ENCODE results near the gene FEV.

FEV gene

DNA sequence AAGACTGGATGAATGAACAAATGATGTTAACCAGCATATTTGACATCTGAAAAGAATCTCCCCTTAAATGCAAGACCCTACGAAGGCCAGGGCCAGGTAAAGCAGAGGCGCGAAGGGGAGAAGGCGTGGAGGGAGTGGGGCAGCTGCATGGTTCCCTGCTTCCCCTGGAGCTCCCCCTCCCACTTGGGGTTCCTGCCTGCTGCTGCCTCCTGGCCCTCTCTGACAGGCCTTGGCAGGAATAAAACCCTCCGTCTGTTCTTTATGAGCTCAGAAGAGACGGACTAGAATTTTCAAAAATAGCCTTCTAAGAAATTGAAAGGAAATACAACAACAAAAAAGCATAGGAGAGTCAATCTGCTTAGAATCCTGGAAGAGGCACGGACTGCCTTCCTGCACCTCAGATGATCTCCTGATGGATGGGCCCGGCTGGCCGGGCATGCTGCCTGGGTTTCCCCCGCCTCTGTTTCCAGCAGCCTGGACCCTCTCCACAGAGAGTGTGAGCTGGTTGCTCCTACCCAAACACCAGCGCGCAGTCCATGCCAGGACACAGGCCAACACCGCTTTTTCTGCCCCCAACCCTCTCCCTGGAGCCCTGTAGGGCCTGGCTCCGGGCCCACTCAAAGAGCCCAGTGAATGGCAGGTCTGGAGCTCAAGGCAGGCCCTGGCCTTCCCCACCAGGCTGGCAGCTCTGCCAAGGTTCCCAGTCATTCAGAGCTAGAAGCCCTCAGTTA lies 32.4 kb upstream of the FEV start:
- in situ Hi-C loops (cut with MboI; ENCODE audit: low sequenced_read_pairs): no loop called here

DNA sequence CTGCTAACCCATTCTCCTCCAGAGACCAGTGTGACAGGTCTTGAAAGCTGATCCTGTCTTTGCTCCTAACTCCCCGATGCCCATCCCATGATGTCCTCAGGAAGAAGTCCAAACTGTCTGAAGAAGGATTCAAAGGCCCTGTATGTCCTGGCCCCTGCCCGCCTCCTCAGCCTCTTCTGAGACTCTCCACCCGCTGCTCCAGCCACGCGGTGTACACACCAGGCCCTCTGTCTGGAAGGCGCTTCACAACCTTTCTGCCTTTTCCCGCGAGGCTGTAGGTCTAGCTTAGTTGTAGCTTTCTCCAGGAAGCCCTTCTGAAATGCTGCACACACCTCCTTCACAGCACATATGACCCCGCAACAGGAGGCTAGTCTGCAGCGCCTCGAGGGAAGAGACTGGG lies 31.7 kb upstream of the FEV start:
- in situ Hi-C loops (cut with MboI; ENCODE audit: low sequenced_read_pairs): no loop called here

GRCh38 chr2:219010873-219011272 lies 25.9 kb upstream of the FEV start:
- in situ Hi-C loops (cut with MboI; ENCODE audit: low sequenced_read_pairs): no loop called here

- in situ Hi-C loops (cut with MboI; ENCODE audit: low sequenced_read_pairs): no loop called here
Observed at GRCh38 chr2:219010162-219010756, 25.3 kb upstream of the FEV start.

DNA sequence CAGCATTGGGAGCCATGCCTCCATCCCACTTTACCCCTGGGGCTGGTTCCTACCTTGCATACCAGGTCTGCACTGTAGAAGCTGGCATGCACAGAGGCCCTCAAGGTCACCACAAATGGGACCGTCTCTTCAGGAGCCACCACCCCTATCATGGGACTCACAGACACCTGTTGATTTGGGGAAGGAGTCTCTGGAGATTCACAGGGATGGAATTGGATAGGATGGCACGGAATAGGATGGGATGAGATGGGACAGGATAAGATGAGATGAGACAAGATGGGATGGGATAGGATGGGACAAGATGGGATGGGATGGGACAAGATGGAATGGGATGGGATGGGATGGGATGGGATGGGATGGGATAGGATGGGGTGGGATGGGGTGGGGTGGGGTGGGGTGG lies 24.3 kb upstream of the FEV start:
- in situ Hi-C loops (cut with MboI; ENCODE audit: low sequenced_read_pairs): no loop called here

GRCh38 chr2:219003979-219004378 lies 19.0 kb upstream of the FEV start:
- in situ Hi-C loops (cut with MboI; ENCODE audit: low sequenced_read_pairs): no loop called here

- in situ Hi-C loops (cut with MboI; ENCODE audit: low sequenced_read_pairs): no loop called here
Observed at GRCh38 chr2:219003267-219003634, 18.3 kb upstream of the FEV start.

DNA sequence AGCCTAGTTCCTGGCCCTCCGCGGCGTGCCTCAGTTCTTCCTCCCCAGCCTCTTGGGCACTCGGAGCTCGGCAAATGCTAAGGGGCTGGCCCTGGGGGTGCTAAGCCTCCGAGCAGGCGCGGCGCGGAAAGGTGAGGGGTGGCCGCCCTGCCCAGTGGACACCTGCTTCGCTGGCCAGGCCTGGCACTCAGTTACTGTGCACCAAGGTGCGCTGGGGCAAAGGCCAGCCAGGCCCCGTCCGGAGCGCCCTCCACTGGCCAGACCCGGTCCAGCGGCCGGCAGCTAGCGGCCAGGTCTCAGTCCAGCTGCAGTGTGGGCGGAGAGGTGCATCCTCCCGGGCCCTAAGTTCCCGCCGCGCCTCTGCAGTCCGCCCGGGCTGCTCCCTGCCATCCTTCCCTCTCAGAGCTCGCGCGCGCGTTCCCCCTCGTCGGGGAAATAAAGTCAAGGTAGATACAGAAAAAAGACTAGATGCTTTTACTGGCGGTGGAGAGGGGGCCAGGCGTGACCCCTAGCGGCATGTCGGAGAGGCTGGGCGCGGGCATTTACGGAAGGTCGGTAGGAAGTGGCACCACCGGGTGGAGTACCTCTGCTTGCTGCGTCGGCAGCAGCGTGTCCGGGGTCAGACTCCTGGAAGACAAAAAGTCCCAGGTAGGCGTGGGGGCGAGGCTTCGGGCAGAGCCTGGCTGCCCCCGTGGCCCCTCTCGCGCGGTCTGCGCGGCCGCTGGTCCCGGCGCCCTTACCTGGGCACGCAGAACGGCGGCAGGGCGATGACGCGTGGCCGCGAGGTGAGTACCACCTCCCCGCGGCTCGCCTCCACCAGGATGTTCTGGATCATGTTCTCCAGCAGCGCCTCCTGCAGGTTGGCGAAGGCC lies 17.6 kb upstream of the FEV start:
- in situ Hi-C loops (cut with MboI; ENCODE audit: low sequenced_read_pairs): no loop called here

GRCh38 chr2:219001577-219002394 lies 16.8 kb upstream of the FEV start:
- in situ Hi-C loops (cut with MboI; ENCODE audit: low sequenced_read_pairs): no loop called here

DNA sequence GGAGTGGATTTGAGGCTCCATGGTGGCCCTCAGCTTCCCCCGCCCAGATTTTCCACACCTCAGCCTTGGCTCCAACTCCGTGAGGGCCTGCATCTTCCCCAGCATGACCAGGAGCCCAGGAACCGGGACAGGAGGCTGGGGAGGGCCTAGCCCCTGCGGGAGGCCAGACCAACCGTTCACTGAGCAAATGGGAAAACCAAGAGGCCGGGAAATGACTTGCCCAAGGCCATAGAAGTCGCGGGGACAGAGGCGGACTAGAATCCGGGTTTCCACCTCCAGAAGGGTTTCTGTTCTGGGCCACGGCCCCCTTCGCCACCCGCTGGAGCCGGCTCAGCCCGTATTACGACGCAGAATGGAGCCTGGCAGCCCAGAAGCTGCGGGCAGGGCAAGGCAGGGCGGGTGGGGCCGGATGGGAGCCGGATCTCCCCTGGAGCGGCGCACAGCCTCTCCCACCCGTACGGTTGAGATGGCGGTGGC lies 16.2 kb upstream of the FEV start:
- in situ Hi-C loops (cut with MboI; ENCODE audit: low sequenced_read_pairs): no loop called here

DNA sequence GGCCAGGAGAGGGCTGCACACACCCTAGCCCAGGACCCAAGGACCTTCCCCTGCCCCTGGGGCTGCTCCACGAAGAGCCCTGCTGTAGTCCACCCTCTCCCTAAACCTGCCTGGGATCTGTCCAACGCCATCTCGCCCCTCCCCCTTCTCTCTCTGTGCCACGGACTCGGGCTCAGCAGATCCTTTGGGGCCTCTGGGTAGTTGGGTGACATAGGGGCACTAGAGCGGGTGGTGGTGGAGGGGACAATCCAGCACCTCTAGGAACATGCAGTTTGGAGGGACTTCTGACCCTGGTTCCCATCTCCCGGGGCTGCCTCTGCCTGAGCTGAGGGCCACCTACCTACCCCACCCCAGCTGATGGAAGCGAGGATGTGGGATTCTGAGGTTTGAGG lies 15.6 kb upstream of the FEV start:
- in situ Hi-C loops (cut with MboI; ENCODE audit: low sequenced_read_pairs): no loop called here

DNA sequence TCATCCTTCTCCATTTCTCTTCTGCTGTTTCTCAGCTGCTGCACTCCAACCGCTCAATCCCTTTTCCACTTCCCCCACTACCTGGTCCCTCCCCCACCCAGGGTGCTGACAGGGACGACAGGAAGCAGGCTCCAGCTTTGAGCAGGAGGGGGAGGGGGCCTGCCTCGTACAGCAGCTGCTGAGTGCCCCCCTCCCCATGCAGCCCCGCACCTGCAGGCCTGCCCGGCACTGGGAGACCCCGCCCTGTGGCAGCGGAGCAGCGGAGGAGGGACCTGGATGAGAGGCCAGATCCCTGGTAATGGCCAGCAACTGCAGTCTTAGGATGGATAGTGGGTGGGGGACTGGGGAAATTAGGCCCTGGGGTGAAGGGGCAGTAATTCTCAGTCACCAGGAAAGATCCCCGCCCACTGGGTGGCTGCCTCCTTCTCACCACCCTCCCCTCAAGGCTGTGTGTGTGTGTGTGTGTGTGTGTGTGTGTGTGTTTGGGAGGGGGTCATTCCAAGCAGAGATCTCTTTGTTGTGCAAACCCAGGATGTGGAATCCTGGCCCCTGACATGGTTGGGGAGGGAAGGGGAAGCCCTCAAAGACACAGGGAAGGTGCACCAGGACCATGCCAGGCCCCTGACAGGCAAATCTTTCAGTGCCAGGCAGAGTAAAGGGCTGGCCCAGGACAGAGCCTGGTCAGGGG lies 15.0 kb upstream of the FEV start:
- in situ Hi-C loops (cut with MboI; ENCODE audit: low sequenced_read_pairs): no loop called here

DNA sequence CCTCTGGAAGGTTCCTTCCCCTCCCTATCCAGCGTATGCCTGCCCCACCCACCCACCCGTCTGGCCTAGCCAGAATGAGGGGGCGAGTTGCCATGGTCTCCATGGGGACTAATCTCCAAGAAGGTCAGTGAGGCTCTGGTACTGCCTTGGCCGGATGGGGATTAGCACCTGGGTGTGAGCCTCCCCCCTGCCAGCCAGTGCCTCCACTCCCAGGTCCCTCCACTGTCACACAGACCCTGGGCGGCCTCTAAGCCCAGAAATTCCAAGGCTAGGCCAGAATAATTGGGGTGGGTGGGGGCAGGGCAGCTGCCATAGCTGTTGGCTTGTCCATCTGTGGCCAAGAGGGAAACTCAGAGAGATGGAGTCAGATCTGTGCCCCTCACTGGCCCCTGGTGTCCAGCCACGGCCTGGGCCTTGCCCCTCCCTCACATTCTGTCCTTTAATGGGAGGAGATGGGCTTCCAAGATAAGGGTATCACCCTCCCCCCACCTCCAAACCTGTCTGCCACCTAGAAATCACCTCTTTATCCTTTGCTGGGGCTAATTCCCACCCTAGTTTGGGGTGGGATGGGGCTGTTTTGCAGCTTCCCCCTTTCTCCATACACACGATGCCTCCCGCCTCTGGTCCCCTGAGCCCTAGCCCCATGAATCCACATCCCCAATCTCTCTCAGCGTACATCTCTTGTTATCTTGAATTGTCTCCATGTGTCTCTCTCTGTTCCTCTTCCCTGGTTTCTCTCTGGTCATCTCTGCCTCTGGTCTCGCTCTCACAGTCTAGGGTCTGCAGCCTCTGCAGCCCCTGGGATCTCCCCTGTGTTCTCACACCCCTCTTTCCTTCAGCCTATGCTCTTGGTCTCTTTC lies 14.3 kb upstream of the FEV start:
- in situ Hi-C loops (cut with MboI; ENCODE audit: low sequenced_read_pairs): no loop called here

- in situ Hi-C loops (cut with MboI; ENCODE audit: low sequenced_read_pairs): no loop called here
Observed at GRCh38 chr2:218998414-218999002, 13.5 kb upstream of the FEV start.

- in situ Hi-C loops (cut with MboI; ENCODE audit: low sequenced_read_pairs): no loop called here
Observed at GRCh38 chr2:218997731-218998130, 12.7 kb upstream of the FEV start.

DNA sequence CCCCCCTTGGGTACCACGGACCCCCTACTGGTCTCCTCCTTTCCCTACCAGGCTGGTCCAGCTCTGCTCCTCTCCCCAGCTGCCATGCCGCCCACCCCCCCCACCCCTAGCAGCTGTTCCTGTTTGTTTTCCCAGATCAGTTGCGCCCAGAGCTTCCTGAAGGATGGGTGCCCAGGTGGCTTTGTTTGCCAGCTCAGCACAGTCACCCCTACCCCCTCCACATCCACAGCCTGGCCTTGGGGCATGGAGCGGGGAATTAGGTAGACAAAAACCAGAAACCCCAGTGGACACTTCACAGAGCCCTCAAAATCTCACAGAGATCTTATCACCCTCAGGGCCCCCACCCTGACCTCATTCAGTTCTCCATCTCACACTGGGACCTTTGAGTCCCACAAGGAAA lies 12.0 kb upstream of the FEV start:
- in situ Hi-C loops (cut with MboI; ENCODE audit: low sequenced_read_pairs): no loop called here

GRCh38 chr2:218995972-218996711 lies 11.2 kb upstream of the FEV start:
- in situ Hi-C loops (cut with MboI; ENCODE audit: low sequenced_read_pairs): no loop called here

- in situ Hi-C loops (cut with MboI; ENCODE audit: low sequenced_read_pairs): no loop called here
Observed at GRCh38 chr2:218995561-218995960, 10.6 kb upstream of the FEV start.
